ENCODE measurements around the gene CASTOR2.

The CASTOR2 gene

GRCh38 chr7:75050501-75050900 lies 86.0 kb downstream of the CASTOR2 start:
- no peak overlapping the region for H3K4me3 ChIP-seq (ENCODE audit: low read depth, low read length)
- TF ChIP-seq CTCF (IDR thresholded peaks at IDR 0.05; ENCODE audit: borderline replicate concordance, insufficient read depth, low read depth, low read length): no peak

- TF ChIP-seq CTCF (IDR thresholded peaks at IDR 0.05; ENCODE audit: borderline replicate concordance, insufficient read depth, low read depth, low read length): no peak
- H3K4me3 ChIP-seq (ENCODE audit: low read depth, low read length): no peak overlapping the region
Measured at GRCh38 chr7:75054744-75055143, 90.2 kb downstream of the CASTOR2 start.

- no peak overlapping the region for H3K4me3 ChIP-seq (ENCODE audit: low read depth, low read length)
- TF ChIP-seq CTCF (IDR thresholded peaks at IDR 0.05; ENCODE audit: borderline replicate concordance, insufficient read depth, low read depth, low read length): no peak
Measured at GRCh38 chr7:75055155-75055554, 90.7 kb downstream of the CASTOR2 start.

GRCh38 chr7:75055830-75056772 lies 91.6 kb downstream of the CASTOR2 start:
- no peak overlapping the region for H3K4me3 ChIP-seq (ENCODE audit: low read depth, low read length)
- TF ChIP-seq CTCF (IDR thresholded peaks at IDR 0.05; ENCODE audit: borderline replicate concordance, insufficient read depth, low read depth, low read length): no peak

GRCh38 chr7:75058406-75058805 lies 93.9 kb downstream of the CASTOR2 start:
- no peak for TF ChIP-seq CTCF (IDR thresholded peaks at IDR 0.05; ENCODE audit: borderline replicate concordance, insufficient read depth, low read depth, low read length)
- no peak overlapping the region for H3K4me3 ChIP-seq (ENCODE audit: low read depth, low read length)

GRCh38 chr7:75064291-75064690 lies 99.8 kb downstream of the CASTOR2 start:
- no peak for TF ChIP-seq CTCF (IDR thresholded peaks at IDR 0.05; ENCODE audit: borderline replicate concordance, insufficient read depth, low read depth, low read length)
- no peak overlapping the region for H3K4me3 ChIP-seq (ENCODE audit: low read depth, low read length)

- H3K4me3 ChIP-seq (ENCODE audit: low read depth, low read length): no peak overlapping the region
- TF ChIP-seq CTCF (IDR thresholded peaks at IDR 0.05; ENCODE audit: borderline replicate concordance, insufficient read depth, low read depth, low read length): no peak
Measured at GRCh38 chr7:75064801-75065200, 100.3 kb downstream of the CASTOR2 start.
